Neutrophil (primary cell): ENCODE data around the gene GPD2.
A peak's percentile ranks its signal among the peaks of the same experiment; 100 is the strongest.

Source experiments
- H3K27ac ChIP-seq: fragments of 200-600 bp; sonication (generic); 2 replicates; pipeline ENCODE4 v1.5.1; 2016; ENCODE audit warnings: mild to moderate bottlenecking, moderate library complexity
- H3K27me3 ChIP-seq: fragments of 200-600 bp; sonication (generic); 2 replicates; pipeline ENCODE4 v1.6.0; 2016; ENCODE audit warnings: mild to moderate bottlenecking
- H3K36me3 ChIP-seq: fragments of 200-600 bp; sonication (generic); 2 replicates; pipeline ENCODE4 v1.5.1; 2017
- H3K4me1 ChIP-seq, 2 experiments: fragments of 200-600 bp in 1 of 2; sonication (generic) in 1 of 2; 1 replicate in 1 of 2; 2 replicates in 1 of 2; pipeline versions ENCODE4 v1.5.1 to v1.6.1; 2013 to 2016; ENCODE audit warnings: low read depth in 1 of 2, low read length in 1 of 2, mild to moderate bottlenecking in 1 of 2, moderate library complexity in 1 of 2; ENCODE audit not compliant: control insufficient read depth in 1 of 2, insufficient read depth in 1 of 2
- H3K4me3 ChIP-seq, 2 experiments: fragments of 200-600 bp in 1 of 2; sonication (generic) in 1 of 2; 1 replicate in 1 of 2; 2 replicates in 1 of 2; pipeline ENCODE4 v1.5.1; 2013 to 2016; ENCODE audit warnings: low read depth in 1 of 2, low read length in 1 of 2, mild to moderate bottlenecking in 1 of 2, moderate library complexity in 1 of 2
- H3K9me3 ChIP-seq: fragments of 200-600 bp; sonication (generic); 2 replicates; pipeline ENCODE4 v1.5.1; 2016
- CTCF ChIP-seq: fragments of 200-600 bp; sonication (generic); IDR thresholded peaks from 2 replicates; pipeline ENCODE4 v1.5.1; 2016; ENCODE audit warnings: antibody characterized with exemption

The GPD2 gene

GRCh38 chr2:156471762-156472161 is 35.6 kb downstream of the GPD2 start:
- H3K4me1 ChIP-seq = peaks cover 76 to 92% of the 10 kb centered on the region in 2 experiments
- peak overlapping the region; percentile 86 for H3K27ac ChIP-seq
- no peak for TF ChIP-seq CTCF

GRCh38 chr2:156472686-156473085 is 36.5 kb downstream of the GPD2 start:
- peak overlapping the region; percentile 61 for H3K27ac ChIP-seq
- no peaks in the 10 kb centered on the region for H3K27me3 ChIP-seq
- TF ChIP-seq CTCF = no peak
- no peaks in the 10 kb centered on the region for H3K9me3 ChIP-seq
- no peaks in the 10 kb centered on the region for H3K36me3 ChIP-seq
- peaks cover 70 to 92% of the 10 kb centered on the region in 2 experiments for H3K4me1 ChIP-seq
- H3K4me3 ChIP-seq = no peak overlapping the region

More at GRCh38 chr2:156471762-156472161, 35.6 kb downstream of the GPD2 start:
- H3K9me3 ChIP-seq = no peaks in the 10 kb centered on the region
- no peaks in the 10 kb centered on the region for H3K36me3 ChIP-seq
- no peaks in the 10 kb centered on the region for H3K27me3 ChIP-seq
- H3K4me3 ChIP-seq = no peak overlapping the region

GRCh38 chr2:156473445-156473844 is 37.3 kb downstream of the GPD2 start:
- no peak for TF ChIP-seq CTCF
- Histone ChIP-seq H3K9me3 (no peaks in the 10 kb centered on the region), H3K4me1 (peaks cover 70 to 93% of the 10 kb centered on the region in 2 experiments)

GRCh38 chr2:156474401-156474800 is 38.2 kb downstream of the GPD2 start:
- no peaks in the 10 kb centered on the region for H3K27me3 ChIP-seq
- H3K4me3 ChIP-seq = no peak overlapping the region
- TF ChIP-seq CTCF = no peak
- no peaks in the 10 kb centered on the region for H3K36me3 ChIP-seq
- H3K27ac ChIP-seq = no peak overlapping the region
- H3K4me1 ChIP-seq = peaks cover 73 to 94% of the 10 kb centered on the region in 2 experiments
- no peaks in the 10 kb centered on the region for H3K9me3 ChIP-seq

More at GRCh38 chr2:156473445-156473844, 37.3 kb downstream of the GPD2 start:
- Histone ChIP-seq H3K4me3 (no peak overlapping the region), H3K36me3 (no peaks in the 10 kb centered on the region), H3K27ac (peak overlapping the region; percentile 20), H3K27me3 (no peaks in the 10 kb centered on the region)

- no peaks in the 10 kb centered on the region for H3K36me3 ChIP-seq
- peaks cover 55 to 76% of the 10 kb centered on the region in 2 experiments for H3K4me1 ChIP-seq
- TF ChIP-seq CTCF = no peak
- peak overlapping the region; percentile 37 for H3K27ac ChIP-seq
- no peaks in the 10 kb centered on the region for H3K9me3 ChIP-seq
- H3K27me3 ChIP-seq = no peaks in the 10 kb centered on the region
- no peak overlapping the region for H3K4me3 ChIP-seq
Measured at GRCh38 chr2:156476021-156476849, 40.1 kb downstream of the GPD2 start.
